SU-DHL-6 (cell line): ENCODE measurements around the gene KRT81.
"Not testable (repeated sequence)": the region's sequence is repeated elsewhere in the genome, so short reads cannot be mapped to it uniquely, and the experiment has no call there.

Source experiments
- H2AFZ ChIP-seq: fragments of 200-600 bp; sonication (generic); 2 replicates; pipeline ENCODE4 v1.6.1; 2014; ENCODE audit warnings: low read depth, mild to moderate bottlenecking, moderate library complexity, mixed read lengths, antibody characterized with exemption, low read length; ENCODE audit not compliant: severe bottlenecking
- H3F3A ChIP-seq: fragments of 200-600 bp; shearing (Covaris generic); 2 replicates; pipeline ENCODE4 v1.6.0; 2016; ENCODE audit warnings: antibody characterized with exemption, mild to moderate bottlenecking; ENCODE audit not compliant: insufficient read depth
- H3K27ac ChIP-seq: fragments of 200-600 bp; sonication (generic); 2 replicates; pipeline ENCODE4 v1.5.1; 2016; ENCODE audit warnings: low read depth, mild to moderate bottlenecking, low read length, moderate library complexity, mixed read lengths
- H3K27me3 ChIP-seq: fragments of 200-600 bp; sonication (generic), shearing (Covaris generic); 2 replicates; pipeline ENCODE4 v1.6.0; 2014; ENCODE audit warnings: mild to moderate bottlenecking, low read length
- H3K36me3 ChIP-seq: fragments of 200-600 bp; sonication (generic); 2 replicates; pipeline ENCODE4 v1.6.1; 2014; ENCODE audit warnings: mild to moderate bottlenecking, low read length, mixed read lengths
- H3K4me2 ChIP-seq: fragments of 300-600, 200-600 bp; shearing (Covaris generic), sonication (generic); 2 replicates; pipeline ENCODE4 v1.6.0; 2014; ENCODE audit warnings: low read length, low read depth, mild to moderate bottlenecking; ENCODE audit not compliant: poor library complexity, severe bottlenecking
- H3K4me3 ChIP-seq: fragments of 200-600 bp; sonication (generic); 2 replicates; pipeline ENCODE4 v1.5.1; 2014; ENCODE audit warnings: antibody characterized with exemption, low read length, mild to moderate bottlenecking, mixed read lengths; ENCODE audit not compliant: insufficient read depth, poor library complexity, severe bottlenecking
- H3K79me2 ChIP-seq: fragments of 200-600 bp; sonication (generic); 2 replicates; pipeline ENCODE4 v1.6.1; 2014; ENCODE audit warnings: mild to moderate bottlenecking, low read length, moderate library complexity; ENCODE audit not compliant: insufficient read depth
- H3K9ac ChIP-seq: fragments of 200-600 bp; sonication (generic); 2 replicates; pipeline ENCODE4 v1.7.0; 2014; ENCODE audit warnings: mild to moderate bottlenecking, low read length
- H3K9me2 ChIP-seq: fragments of 200-600 bp; sonication (generic); replicated peaks from 2 replicates; pipeline ENCODE4 v1.6.1; 2014; ENCODE audit warnings: low read length; ENCODE audit not compliant: insufficient read depth
- H3K9me3 ChIP-seq: fragments of 200-600 bp; sonication (generic); 2 replicates; pipeline ENCODE4 v1.6.1; 2014; ENCODE audit warnings: low read length, mixed read lengths; ENCODE audit not compliant: insufficient read depth
- H4K20me1 ChIP-seq: fragments of 200-600 bp; sonication (generic); 2 replicates; pipeline ENCODE4 v1.6.1; 2014; ENCODE audit warnings: low read depth, mild to moderate bottlenecking, antibody characterized with exemption, low read length, moderate library complexity, mixed read lengths
- CTCF ChIP-seq: fragments of 200-600 bp; sonication (generic); IDR thresholded peaks from one replicate; pipeline ENCODE4 v1.5.1; 2017; ENCODE audit warnings: antibody characterized with exemption, mild to moderate bottlenecking, low read length, moderate library complexity; ENCODE audit not compliant: insufficient read depth, poor library complexity, severe bottlenecking
- EZH2phosphoT487 ChIP-seq: fragments of 200-600 bp; sonication (generic), shearing (Covaris generic); conservative IDR thresholded peaks from 2 replicates; pipeline ENCODE4 v1.6.1; 2018; ENCODE audit warnings: mild to moderate bottlenecking, antibody characterized with exemption, low read length, moderate library complexity, mixed read lengths

Gene KRT81

GRCh38 chr12:52286857-52287785 is 4.2 kb downstream of the KRT81 start:
- not testable (repeated sequence) for H3K9me3 ChIP-seq, H3K79me2 ChIP-seq, H3K9ac ChIP-seq, H3K36me3 ChIP-seq, H3K4me2 ChIP-seq, H3K27ac ChIP-seq, H3K9me2 ChIP-seq, H2AFZ ChIP-seq, H3F3A ChIP-seq, H3K27me3 ChIP-seq, H3K4me3 ChIP-seq, H4K20me1 ChIP-seq

- TF ChIP-seq CTCF (no peak), EZH2phosphoT487 (no peak)
- no peaks in the 10 kb centered on the region for H3F3A ChIP-seq
- H3K27ac ChIP-seq, result no peak overlapping the region
- no peak overlapping the region for H3K9ac ChIP-seq
- no peaks in the 10 kb centered on the region for H3K27me3 ChIP-seq
- no peak overlapping the region for H3K4me2 ChIP-seq
- H3K9me2 ChIP-seq, result no peaks in the 10 kb centered on the region
- H3K9me3 ChIP-seq, result no peaks in the 10 kb centered on the region
- H3K79me2 ChIP-seq, result no peaks in the 10 kb centered on the region
- no peaks in the 10 kb centered on the region for H4K20me1 ChIP-seq
- no peak overlapping the region for H2AFZ ChIP-seq
- no peak overlapping the region for H3K4me3 ChIP-seq
- H3K36me3 ChIP-seq, result no peaks in the 10 kb centered on the region
These were observed 5.3 kb downstream of the KRT81 start for GRCh38 chr12:52285851-52286530.

- no peak for TF ChIP-seq EZH2phosphoT487
- TF ChIP-seq CTCF, result no peak
- Histone ChIP-seq H3K9me3 (no peaks in the 10 kb centered on the region), H3K36me3 (no peaks in the 10 kb centered on the region), H3K4me2 (no peak overlapping the region), H4K20me1 (no peaks in the 10 kb centered on the region), H3F3A (no peaks in the 10 kb centered on the region), H2AFZ (no peak overlapping the region), H3K79me2 (no peaks in the 10 kb centered on the region), H3K4me3 (no peak overlapping the region), H3K9me2 (no peaks in the 10 kb centered on the region), H3K9ac (no peak overlapping the region), H3K27me3 (no peaks in the 10 kb centered on the region), H3K27ac (no peak overlapping the region)
These were observed 6.1 kb downstream of the KRT81 start for GRCh38 chr12:52285172-52285745.
